K562 (cell line): ENCODE data around the gene SLC6A7. TPM values are rescaled to one million over a fixed set of nuclear protein-coding genes. Genes with fewer than 3 reads are reported as not detected.

Source experiments
- MAFG ChIP-seq: fragments of 450-650 bp; conservative IDR thresholded peaks from 2 replicates; pipeline ENCODE4 v1.6.1; 2016; ENCODE audit warnings: missing genetic modification characterization, missing compliant biosample characterization
- NCOA1 ChIP-seq: fragments of 450-650 bp; IDR thresholded peaks from 2 replicates; pipeline ENCODE4 v1.6.1; 2016; ENCODE audit warnings: low read depth
- RBM25 ChIP-seq: fragments of 200-400 bp; formaldehyde crosslinking; IDR thresholded peaks from 2 replicates; pipeline ENCODE4 v1.6.1; 2018; ENCODE audit warnings: low read length, low read depth, moderate library complexity; ENCODE audit not compliant: severe bottlenecking
- ZNF133 ChIP-seq: fragments of 250-450 bp; sonication (Bioruptor Pico); IDR thresholded peaks from 2 replicates; pipeline ENCODE4 v1.4.0; 2020; ENCODE audit warnings: mild to moderate bottlenecking
- ZNF644 ChIP-seq: fragments of 200-800 bp; sonication (Bioruptor generic); IDR thresholded peaks from 2 replicates; pipeline ENCODE4 v1.6.1; 2016; ENCODE audit warnings: low read depth, missing genetic modification characterization, missing compliant biosample characterization
- polyA plus RNA-seq, 8 experiments: library from polyadenylated mRNA; depleted of rRNA in 4 of 8; stranded (reverse) in 5 of 8; unstranded in 3 of 8; fragments of >200 nt; fragmentation: Nextera tagmentation in 2 of 8; fragmentation: Illumina TruSeq in 1 of 8; extraction: Ambion mirVana in 2 of 8; extraction: Trizol in 1 of 8; gene quantifications; 2 replicates each; pipeline versions ENCODE4 v1.2.1 to v1.2.3, GENCODE V29; 2011 to 2014; ENCODE audit warnings: inconsistent platforms in 1 of 8, missing spikeins in 1 of 8
- total RNA-seq, 7 experiments: library from RNA; depleted of rRNA in 6 of 7; stranded (reverse); fragments of >200 nt in 6 of 7; fragmentation: Illumina TruSeq in 2 of 7; extraction: Trizol in 2 of 7; gene quantifications; 2 replicates each; pipeline versions ENCODE4 v1.2.1 to v1.2.3, GENCODE V29; 2011 to 2021; ENCODE audit warnings: low replicate concordance in 1 of 7
- TF ChIP-seq, protein P1 (sequence below): fragments of 250-450 bp; sonication (Bioruptor Pico); IDR thresholded peaks from 2 replicates; pipeline ENCODE4 v1.8.0; 2022; ENCODE audit warnings: moderate library complexity, mild to moderate bottlenecking, inconsistent platforms
- TF ChIP-seq, protein P2 (sequence below): fragments of 250-450 bp; sonication (Bioruptor Pico); IDR thresholded peaks from 2 replicates; pipeline ENCODE4 v1.4.0; 2020; ENCODE audit warnings: mild to moderate bottlenecking, moderate library complexity, borderline replicate concordance
- TF ChIP-seq, protein P3 (sequence below): fragments of 450-650 bp; formaldehyde crosslinking; IDR thresholded peaks from 2 replicates; pipeline ENCODE4 v1.4.0; 2022; ENCODE audit warnings: missing genetic modification characterization

Gene SLC6A7
- total and polyA plus RNA-seq, 9 of the 15 experiments (the other 6 are each of a cell fraction or from before 2014, with no cell fraction given) = not detected

DNA sequence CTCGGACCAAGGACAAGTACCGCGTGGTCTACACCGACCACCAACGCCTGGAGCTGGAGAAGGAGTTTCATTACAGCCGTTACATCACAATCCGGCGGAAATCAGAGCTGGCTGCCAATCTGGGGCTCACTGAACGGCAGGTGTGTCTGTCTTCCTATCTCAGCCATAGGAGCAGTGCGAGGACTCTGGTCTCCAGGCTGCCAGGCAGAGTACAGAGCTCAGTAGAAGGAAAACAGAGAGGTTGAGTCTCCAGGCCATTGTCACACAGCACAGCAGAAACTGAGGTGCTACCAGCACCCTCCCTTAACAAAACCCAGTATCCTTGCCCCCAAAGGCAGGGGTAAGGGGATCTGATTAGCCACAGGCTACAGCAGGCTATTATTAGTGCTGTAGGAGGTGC is 7.1 kb upstream of the SLC6A7 start (continued):
- TF ChIP-seq NCOA1 (no peak), ZNF644 (tag) (no peak), RBM25 (peak; percentile 90), ZNF133 (CRISPR knock-in tag) (no peak), MAFG (no peak)
- TF ChIP-seq, protein P1, sequence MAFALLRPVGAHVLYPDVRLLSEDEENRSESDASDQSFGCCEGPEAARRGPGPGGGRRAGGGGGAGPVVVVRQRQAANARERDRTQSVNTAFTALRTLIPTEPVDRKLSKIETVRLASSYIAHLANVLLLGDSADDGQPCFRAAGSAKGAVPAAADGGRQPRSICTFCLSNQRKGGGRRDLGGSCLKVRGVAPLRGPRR (CRISPR knock-in tag) = no peak
- TF ChIP-seq, protein P2, sequence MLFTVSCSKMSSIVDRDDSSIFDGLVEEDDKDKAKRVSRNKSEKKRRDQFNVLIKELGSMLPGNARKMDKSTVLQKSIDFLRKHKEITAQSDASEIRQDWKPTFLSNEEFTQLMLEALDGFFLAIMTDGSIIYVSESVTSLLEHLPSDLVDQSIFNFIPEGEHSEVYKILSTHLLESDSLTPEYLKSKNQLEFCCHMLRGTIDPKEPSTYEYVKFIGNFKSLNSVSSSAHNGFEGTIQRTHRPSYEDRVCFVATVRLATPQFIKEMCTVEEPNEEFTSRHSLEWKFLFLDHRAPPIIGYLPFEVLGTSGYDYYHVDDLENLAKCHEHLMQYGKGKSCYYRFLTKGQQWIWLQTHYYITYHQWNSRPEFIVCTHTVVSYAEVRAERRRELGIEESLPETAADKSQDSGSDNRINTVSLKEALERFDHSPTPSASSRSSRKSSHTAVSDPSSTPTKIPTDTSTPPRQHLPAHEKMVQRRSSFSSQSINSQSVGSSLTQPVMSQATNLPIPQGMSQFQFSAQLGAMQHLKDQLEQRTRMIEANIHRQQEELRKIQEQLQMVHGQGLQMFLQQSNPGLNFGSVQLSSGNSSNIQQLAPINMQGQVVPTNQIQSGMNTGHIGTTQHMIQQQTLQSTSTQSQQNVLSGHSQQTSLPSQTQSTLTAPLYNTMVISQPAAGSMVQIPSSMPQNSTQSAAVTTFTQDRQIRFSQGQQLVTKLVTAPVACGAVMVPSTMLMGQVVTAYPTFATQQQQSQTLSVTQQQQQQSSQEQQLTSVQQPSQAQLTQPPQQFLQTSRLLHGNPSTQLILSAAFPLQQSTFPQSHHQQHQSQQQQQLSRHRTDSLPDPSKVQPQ (CRISPR knock-in tag) = no peak
- TF ChIP-seq, protein P3, sequence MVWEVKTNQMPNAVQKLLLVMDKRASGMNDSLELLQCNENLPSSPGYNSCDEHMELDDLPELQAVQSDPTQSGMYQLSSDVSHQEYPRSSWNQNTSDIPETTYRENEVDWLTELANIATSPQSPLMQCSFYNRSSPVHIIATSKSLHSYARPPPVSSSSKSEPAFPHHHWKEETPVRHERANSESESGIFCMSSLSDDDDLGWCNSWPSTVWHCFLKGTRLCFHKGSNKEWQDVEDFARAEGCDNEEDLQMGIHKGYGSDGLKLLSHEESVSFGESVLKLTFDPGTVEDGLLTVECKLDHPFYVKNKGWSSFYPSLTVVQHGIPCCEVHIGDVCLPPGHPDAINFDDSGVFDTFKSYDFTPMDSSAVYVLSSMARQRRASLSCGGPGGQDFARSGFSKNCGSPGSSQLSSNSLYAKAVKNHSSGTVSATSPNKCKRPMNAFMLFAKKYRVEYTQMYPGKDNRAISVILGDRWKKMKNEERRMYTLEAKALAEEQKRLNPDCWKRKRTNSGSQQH (CRISPR knock-in tag) = no peak
